Osteoblast (primary cell): ENCODE measurements around the gene EIPR1. TPM values are rescaled to one million over a fixed set of nuclear protein-coding genes. Genes with fewer than 3 reads are reported as not detected.

Experiments used
- DNase-seq: peaks from one replicate; pipeline ENCODE4 v3.0.0; 2011; ENCODE audit warnings: low spot score, mixed read lengths; ENCODE audit not compliant: insufficient read length; ENCODE audit errors: missing footprints
- H2AFZ ChIP-seq: 2 replicates; pipeline ENCODE4 v1.6.0; 2011; ENCODE audit warnings: mild to moderate bottlenecking, low read length
- H3K27ac ChIP-seq: 2 replicates; pipeline ENCODE4 v1.5.1; 2011; ENCODE audit warnings: mild to moderate bottlenecking, low read depth, low read length, moderate library complexity
- H3K27me3 ChIP-seq: 2 replicates; pipeline ENCODE4 v1.6.0; 2012; ENCODE audit warnings: mild to moderate bottlenecking, control low read depth, inconsistent platforms, low read length, moderate library complexity; ENCODE audit not compliant: insufficient read depth
- H3K36me3 ChIP-seq: 2 replicates; pipeline ENCODE4 v1.5.1; 2011; ENCODE audit warnings: mild to moderate bottlenecking, low read length, control low read depth, moderate library complexity; ENCODE audit not compliant: insufficient read depth
- H3K4me1 ChIP-seq: 2 replicates; pipeline ENCODE4 v1.5.1; 2011; ENCODE audit warnings: mild to moderate bottlenecking, low read length, control low read depth, moderate library complexity; ENCODE audit not compliant: insufficient read depth
- H3K4me2 ChIP-seq: 2 replicates; pipeline ENCODE4 v1.6.0; 2011; ENCODE audit warnings: mild to moderate bottlenecking, low read length; ENCODE audit not compliant: insufficient read depth
- H3K4me3 ChIP-seq: fragments of 200-600 bp; sonication (generic); 3 replicates; pipeline ENCODE4 v1.5.1; 2012; ENCODE audit warnings: mild to moderate bottlenecking, low read length, inconsistent platforms; ENCODE audit not compliant: insufficient read depth
- H3K79me2 ChIP-seq: 2 replicates; pipeline ENCODE4 v1.6.0; 2012; ENCODE audit warnings: mild to moderate bottlenecking, low read length, control low read depth, inconsistent platforms; ENCODE audit not compliant: insufficient read depth
- H3K9me3 ChIP-seq: 2 replicates; pipeline ENCODE4 v1.5.1; 2011; ENCODE audit warnings: low read depth, low read length, control low read depth
- H4K20me1 ChIP-seq: 2 replicates; pipeline ENCODE4 v1.6.0; 2012; ENCODE audit warnings: mild to moderate bottlenecking, low read length, control low read depth; ENCODE audit not compliant: insufficient read depth
- CTCF ChIP-seq: IDR thresholded peaks from 2 replicates; pipeline ENCODE4 v1.5.1; 2011; ENCODE audit warnings: mild to moderate bottlenecking, low read depth, low read length, moderate library complexity; ENCODE audit errors: extremely low read depth
- total RNA-seq: library from RNA; depleted of rRNA; stranded (reverse); fragments of >200 nt; gene quantifications from 2 replicates; pipeline ENCODE4 v1.2.3, GENCODE V29; 2012

EIPR1 gene
- total RNA-seq, 1 donor, result 17.7 TPM

- Histone ChIP-seq H3K27me3 (no peaks in the 10 kb centered on the region), H4K20me1 (peaks cover 2% of the 10 kb centered on the region), H3K36me3 (no peaks in the 10 kb centered on the region), H2AFZ (no peak overlapping the region), H3K4me3 (no peak overlapping the region), H3K4me2 (no peak overlapping the region), H3K27ac (no peak overlapping the region), H3K4me1 (no peaks in the 10 kb centered on the region), H3K9me3 (no peaks in the 10 kb centered on the region), H3K79me2 (no peaks in the 10 kb centered on the region)
- TF ChIP-seq CTCF, result no peak
- DNase-seq, result no peak
These were observed 223.5 kb downstream of the EIPR1 start for GRCh38 chr2:3154146-3154545.

DNA sequence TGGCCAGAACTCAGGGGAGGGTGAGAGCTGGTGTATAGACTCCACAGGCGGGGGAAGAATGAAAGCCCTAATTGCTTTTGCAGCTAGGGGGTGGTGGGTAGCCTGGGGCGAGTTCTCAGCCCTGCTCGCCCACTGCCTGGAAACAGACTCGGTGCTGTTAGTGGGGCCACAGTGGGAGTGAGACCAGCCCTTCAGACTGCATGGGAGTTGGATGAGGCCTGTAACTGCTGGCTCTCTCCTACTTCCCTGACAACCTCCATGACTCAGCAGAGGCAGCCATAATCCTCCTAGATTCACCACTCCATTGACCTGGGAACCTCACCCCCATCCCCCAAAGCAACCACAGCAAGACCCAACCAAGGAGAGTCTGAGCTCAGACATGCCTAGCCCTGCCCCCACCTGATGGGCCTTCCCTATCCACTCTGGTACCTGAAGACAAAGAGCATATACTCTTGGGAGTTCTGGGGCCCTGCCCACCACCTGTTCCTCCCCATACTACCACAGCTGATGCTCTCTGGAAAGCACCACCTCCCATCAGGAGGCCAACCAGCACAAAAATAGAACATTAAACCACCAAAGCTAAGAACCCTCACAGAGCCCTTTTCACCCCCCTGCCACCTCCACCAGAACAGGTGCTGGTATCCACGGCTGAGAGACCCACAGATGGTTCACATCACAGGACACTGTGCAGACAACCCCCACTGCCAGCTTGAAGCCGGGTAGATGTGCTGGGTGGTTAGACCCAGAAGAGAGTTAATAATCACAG, 226.3 kb downstream of the EIPR1 start:
- Histone ChIP-seq H3K4me1 (no peaks in the 10 kb centered on the region), H4K20me1 (no peaks in the 10 kb centered on the region), H3K4me3 (no peak overlapping the region), H3K27me3 (no peaks in the 10 kb centered on the region), H3K79me2 (no peaks in the 10 kb centered on the region), H3K4me2 (no peak overlapping the region), H3K9me3 (no peaks in the 10 kb centered on the region), H3K36me3 (no peaks in the 10 kb centered on the region), H2AFZ (no peak overlapping the region), H3K27ac (no peak overlapping the region)
- DNase-seq, result no peak
- no peak for TF ChIP-seq CTCF

GRCh38 chr2:3149441-3150217, 228.0 kb downstream of the EIPR1 start:
- Histone ChIP-seq H3K4me3 (peak overlapping the region; percentile 51), H4K20me1 (no peaks in the 10 kb centered on the region), H3K79me2 (no peaks in the 10 kb centered on the region), H3K9me3 (no peaks in the 10 kb centered on the region), H3K27ac (no peak overlapping the region), H2AFZ (peak overlapping the region; percentile 42), H3K27me3 (no peaks in the 10 kb centered on the region), H3K4me1 (no peaks in the 10 kb centered on the region), H3K36me3 (no peaks in the 10 kb centered on the region), H3K4me2 (peak overlapping the region; percentile 7)
- TF ChIP-seq CTCF, result no peak
- DNase-seq, result no peak

GRCh38 chr2:3148716-3149115, 228.9 kb downstream of the EIPR1 start:
- Histone ChIP-seq H3K27ac (no peak overlapping the region), H3K4me3 (no peak overlapping the region), H4K20me1 (no peaks in the 10 kb centered on the region), H3K36me3 (no peaks in the 10 kb centered on the region), H2AFZ (no peak overlapping the region), H3K9me3 (no peaks in the 10 kb centered on the region), H3K4me1 (no peaks in the 10 kb centered on the region), H3K79me2 (no peaks in the 10 kb centered on the region), H3K27me3 (no peaks in the 10 kb centered on the region), H3K4me2 (no peak overlapping the region)
- no peak for DNase-seq
- TF ChIP-seq CTCF, result no peak
